ENCODE data around the gene IL10RB. TPM values are rescaled to one million over a fixed set of nuclear protein-coding genes. Genes with fewer than 3 reads are reported as not detected.

Gene IL10RB
- total RNA-seq, 1 donor from 2014 or later = 7.7 TPM

DNA sequence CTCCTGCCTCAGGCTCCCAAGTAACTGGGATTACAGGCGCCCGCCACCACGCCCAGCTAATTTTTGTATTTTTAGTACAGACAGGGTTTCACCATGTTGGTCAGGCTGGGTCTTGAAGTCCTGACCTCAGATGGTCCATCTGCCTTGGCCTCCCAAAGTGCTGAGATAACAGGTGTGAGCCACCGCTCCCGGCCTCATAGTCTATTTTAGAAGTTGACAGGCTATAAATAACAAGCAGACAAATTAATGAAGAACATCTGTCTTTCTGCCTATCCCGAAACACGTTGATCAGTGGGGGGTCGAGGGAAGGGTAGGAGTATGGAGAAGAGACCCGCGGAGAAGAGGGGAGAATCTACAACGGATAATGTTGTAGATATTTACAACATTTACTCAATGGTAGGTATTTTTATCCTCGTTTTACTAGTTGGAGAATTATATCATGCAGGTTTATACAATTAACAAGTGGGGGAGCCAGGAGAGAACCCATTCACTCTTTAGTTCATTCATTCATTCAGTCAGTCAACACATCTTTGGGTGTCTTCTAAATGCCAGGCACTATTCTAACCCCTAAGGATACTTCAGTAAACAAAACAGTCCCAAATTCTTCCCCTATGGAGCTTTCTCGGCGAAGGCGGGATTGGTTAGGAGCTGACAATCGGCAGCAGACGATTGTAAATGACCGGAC lies 36.9 kb upstream of the IL10RB start:
- H3K36me3 Mint-ChIP-seq (ENCODE audit: insufficient read depth) = no peaks in the 10 kb centered on the region
- peak overlapping the region; percentile 59 for H3K27ac Mint-ChIP-seq
- no peaks in the 10 kb centered on the region for H3K9me3 Mint-ChIP-seq (ENCODE audit: low read depth)
- H3K27me3 Mint-ChIP-seq = no peaks in the 10 kb centered on the region
- H3K4me3 Mint-ChIP-seq (ENCODE audit: low read depth) = peak overlapping the region; percentile 74
- H3K4me1 Mint-ChIP-seq (ENCODE audit: low read depth) = peaks cover 28% of the 10 kb centered on the region
- TF ChIP-seq, protein P1, sequence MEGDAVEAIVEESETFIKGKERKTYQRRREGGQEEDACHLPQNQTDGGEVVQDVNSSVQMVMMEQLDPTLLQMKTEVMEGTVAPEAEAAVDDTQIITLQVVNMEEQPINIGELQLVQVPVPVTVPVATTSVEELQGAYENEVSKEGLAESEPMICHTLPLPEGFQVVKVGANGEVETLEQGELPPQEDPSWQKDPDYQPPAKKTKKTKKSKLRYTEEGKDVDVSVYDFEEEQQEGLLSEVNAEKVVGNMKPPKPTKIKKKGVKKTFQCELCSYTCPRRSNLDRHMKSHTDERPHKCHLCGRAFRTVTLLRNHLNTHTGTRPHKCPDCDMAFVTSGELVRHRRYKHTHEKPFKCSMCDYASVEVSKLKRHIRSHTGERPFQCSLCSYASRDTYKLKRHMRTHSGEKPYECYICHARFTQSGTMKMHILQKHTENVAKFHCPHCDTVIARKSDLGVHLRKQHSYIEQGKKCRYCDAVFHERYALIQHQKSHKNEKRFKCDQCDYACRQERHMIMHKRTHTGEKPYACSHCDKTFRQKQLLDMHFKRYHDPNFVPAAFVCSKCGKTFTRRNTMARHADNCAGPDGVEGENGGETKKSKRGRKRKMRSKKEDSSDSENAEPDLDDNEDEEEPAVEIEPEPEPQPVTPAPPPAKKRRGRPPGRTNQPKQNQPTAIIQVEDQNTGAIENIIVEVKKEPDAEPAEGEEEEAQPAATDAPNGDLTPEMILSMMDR (IDR thresholded peaks at IDR 0.05; ENCODE audit: unreplicated experiment) = no peak
- no peak for DNase-seq (ENCODE audit: low spot score, unreplicated experiment)

DNA sequence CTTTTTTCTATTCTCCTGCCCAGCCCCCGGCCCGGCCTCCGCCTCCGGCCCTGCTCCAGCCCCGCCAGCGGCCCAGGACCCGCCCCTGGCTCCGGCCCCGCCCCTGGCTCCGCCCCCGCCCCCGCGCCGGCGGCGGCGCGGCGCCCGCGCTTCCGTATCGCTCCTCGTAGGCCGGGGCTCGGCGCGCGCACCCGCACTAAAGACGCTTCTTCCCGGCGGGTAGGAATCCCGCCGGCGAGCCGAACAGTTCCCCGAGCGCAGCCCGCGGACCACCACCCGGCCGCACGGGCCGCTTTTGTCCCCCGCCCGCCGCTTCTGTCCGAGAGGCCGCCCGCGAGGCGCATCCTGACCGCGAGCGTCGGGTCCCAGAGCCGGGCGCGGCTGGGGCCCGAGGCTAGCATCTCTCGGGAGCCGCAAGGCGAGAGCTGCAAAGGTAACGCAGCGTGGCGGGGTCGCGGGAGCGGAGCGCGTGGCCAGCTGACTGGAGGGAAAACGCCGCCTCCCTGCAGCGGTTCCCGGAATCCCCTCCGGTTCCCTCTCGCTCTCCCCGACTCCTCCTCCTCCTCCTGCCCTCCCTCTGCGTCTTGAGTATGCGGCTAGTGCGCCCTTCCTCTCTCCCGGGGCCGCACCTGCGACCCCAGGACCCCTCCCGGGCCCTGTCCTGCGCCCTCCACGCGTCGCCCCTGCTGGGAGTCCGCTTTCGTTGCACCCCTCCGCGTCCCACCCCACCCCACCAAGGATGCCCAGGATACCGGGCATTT lies 36.2 kb upstream of the IL10RB start, which contains the start of gene IFNAR2:
IFNAR2 (plus strand) TSS at position 155 of the 761 bp plus-strand sequence. CDS start 11,985 bp downstream, outside the sequence.
- no peaks in the 10 kb centered on the region for H3K9me3 Mint-ChIP-seq (ENCODE audit: low read depth)
- TF ChIP-seq, protein P1 (IDR thresholded peaks at IDR 0.05; ENCODE audit: unreplicated experiment) = no peak
- peak within 1 kb of the TSS; percentile 78 for H3K27ac Mint-ChIP-seq

DNA sequence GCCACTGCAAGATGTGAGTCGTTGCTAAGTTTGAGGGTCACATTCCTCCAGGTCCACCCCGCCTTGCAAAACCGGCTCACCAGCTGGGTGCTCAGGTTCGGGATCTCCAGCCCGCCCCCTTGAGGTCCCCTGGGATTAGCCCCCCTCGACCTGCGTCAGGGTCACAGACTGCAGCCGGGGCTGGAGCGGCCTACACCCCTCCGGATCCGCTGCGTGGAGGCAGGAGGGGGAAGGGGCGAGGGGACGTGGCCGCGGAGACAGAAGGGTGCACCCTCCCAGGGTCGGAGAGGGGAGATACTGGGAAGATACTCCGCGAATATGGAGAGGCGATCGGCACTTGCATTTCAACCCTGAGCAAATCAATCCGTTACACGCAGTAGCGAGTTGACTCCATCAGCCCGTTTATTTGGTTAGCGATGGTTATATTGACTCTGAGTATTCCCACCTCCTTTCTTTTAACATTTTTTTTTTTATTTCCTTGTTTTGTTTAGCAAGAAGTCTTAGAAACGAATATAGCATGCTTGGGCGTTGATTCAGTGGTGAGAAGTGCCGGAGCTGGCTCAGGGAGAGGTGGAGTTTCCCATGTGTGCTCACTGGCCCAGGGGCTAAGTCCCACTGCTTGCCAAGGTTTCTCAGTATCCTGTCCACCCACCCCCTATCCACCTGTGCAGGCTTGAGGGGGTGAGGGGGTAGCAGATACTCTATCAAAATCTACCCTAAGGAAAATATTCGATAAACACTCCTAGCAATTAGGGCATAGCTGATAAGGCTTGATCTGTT lies 35.4 kb upstream of the IL10RB start:
- peaks cover 35% of the 10 kb centered on the region for H3K4me1 Mint-ChIP-seq (ENCODE audit: low read depth)
- no peaks in the 10 kb centered on the region for H3K27me3 Mint-ChIP-seq
- TF ChIP-seq, protein P1 (IDR thresholded peaks at IDR 0.05; ENCODE audit: unreplicated experiment) = peak; percentile 42
- H3K4me3 Mint-ChIP-seq (ENCODE audit: low read depth) = peak overlapping the region; percentile 83
- H3K27ac Mint-ChIP-seq = peak overlapping the region; percentile 78
- no peaks in the 10 kb centered on the region for H3K36me3 Mint-ChIP-seq (ENCODE audit: insufficient read depth)
- peak; percentile 43 for DNase-seq (ENCODE audit: low spot score, unreplicated experiment)
- no peaks in the 10 kb centered on the region for H3K9me3 Mint-ChIP-seq (ENCODE audit: low read depth)

More for the DNA sequence above, 36.2 kb upstream of the IL10RB start, which contains the start of gene IFNAR2:
- Mint-ChIP-seq H3K4me3 (ENCODE audit: low read depth) (peak within 1 kb of the TSS; percentile 83), H3K27me3 (no peaks in the 10 kb centered on the region), H3K4me1 (ENCODE audit: low read depth) (peaks cover 32% of the 10 kb centered on the region), H3K36me3 (ENCODE audit: insufficient read depth) (no peaks in the 10 kb centered on the region)
- DNase-seq (ENCODE audit: low spot score, unreplicated experiment) = peak; percentile 75

DNA sequence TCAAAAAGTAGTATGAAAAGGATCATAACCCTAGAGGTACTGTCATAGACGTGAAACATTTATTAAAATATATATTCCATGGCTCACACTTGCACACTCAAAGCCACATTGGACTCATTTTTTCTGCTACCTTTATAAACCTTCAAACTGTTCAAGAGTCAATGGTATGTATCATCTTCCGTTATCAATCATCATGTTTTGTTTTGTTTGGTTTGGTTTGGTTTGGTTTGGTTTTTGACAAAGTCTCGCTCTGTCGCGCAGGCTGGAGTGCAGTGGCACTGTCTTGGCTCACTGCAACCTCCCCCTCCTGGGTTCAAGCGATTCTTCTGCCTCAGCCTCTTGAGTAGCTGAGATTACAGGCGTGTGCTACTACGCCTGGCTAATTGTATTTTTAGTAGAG lies 34.6 kb upstream of the IL10RB start:
- peak overlapping the region; percentile 90 for H3K27ac Mint-ChIP-seq
- H3K9me3 Mint-ChIP-seq (ENCODE audit: low read depth) = no peaks in the 10 kb centered on the region
- no peaks in the 10 kb centered on the region for H3K27me3 Mint-ChIP-seq
- DNase-seq (ENCODE audit: low spot score, unreplicated experiment) = no peak
- H3K4me1 Mint-ChIP-seq (ENCODE audit: low read depth) = peaks cover 33% of the 10 kb centered on the region
- H3K36me3 Mint-ChIP-seq (ENCODE audit: insufficient read depth) = peaks cover 1% of the 10 kb centered on the region
- TF ChIP-seq, protein P1 (IDR thresholded peaks at IDR 0.05; ENCODE audit: unreplicated experiment) = no peak
- peak overlapping the region; percentile 83 for H3K4me3 Mint-ChIP-seq (ENCODE audit: low read depth)

Measured in progenitor cell of endocrine pancreas (in vitro differentiated cells).